SK-N-SH (cell line): ENCODE measurements around the gene CP. TPM values are rescaled to one million over a fixed set of nuclear protein-coding genes. Genes with fewer than 3 reads are reported as not detected.

Experiments used
- CTCF ChIA-PET: fragments of 300-600, 350-600 bp; formaldehyde crosslinking; extraction: SDS; loops from one replicate; lab custom pipeline; 2021; lab: Yijun Ruan, JAX
- POLR2A ChIA-PET: fragments of 350-600 bp; sonication (Branson Sonifier 250); formaldehyde crosslinking; extraction: SDS; loops from one replicate; lab custom pipeline; 2020; ENCODE audit warnings: antibody characterized with exemption, inconsistent platforms; lab: Yijun Ruan, JAX
- DNase-seq: peaks from one replicate; pipeline ENCODE4 v3.0.0; 2012
- H2AFZ ChIP-seq: fragments of 200-600 bp; sonication (generic); 2 replicates; pipeline ENCODE4 v1.8.1; 2016; ENCODE audit warnings: antibody characterized with exemption, mild to moderate bottlenecking, low read depth
- H3F3A ChIP-seq: fragments of 200-600 bp; sonication (generic); replicated peaks from 2 replicates; pipeline ENCODE3; 2016; ENCODE audit warnings: antibody characterized with exemption, mild to moderate bottlenecking; ENCODE audit not compliant: insufficient read depth
- H3K27ac ChIP-seq, 2 experiments: fragments of 200-500 bp in 1 of 2; fragments of 200-600 bp in 1 of 2; sonication (Bioruptor generic) in 1 of 2; sonication (generic), shearing (Covaris generic) in 1 of 2; 2 replicates each; pipeline versions ENCODE4 v1.5.1 to v1.6.1; 2014 to 2016; ENCODE audit warnings: low read depth in 2 of 2, inconsistent platforms in 1 of 2, low read length in 1 of 2, mild to moderate bottlenecking in 1 of 2, mixed read lengths in 1 of 2
- H3K27me3 ChIP-seq: fragments of 200-600 bp; sonication (generic), shearing (Covaris generic); 2 replicates; pipeline ENCODE4 v1.6.1; 2016; ENCODE audit warnings: mixed run types; ENCODE audit not compliant: insufficient read depth
- H3K36me3 ChIP-seq, 2 experiments: fragments of 200-500 bp in 1 of 2; fragments of 200-600 bp in 1 of 2; sonication (Bioruptor generic) in 1 of 2; sonication (generic) in 1 of 2; replicated peaks in 1 of 2; 2 replicates each; pipeline versions ENCODE3 to v1.5.1; 2014 to 2016; ENCODE audit warnings: low read length in 1 of 2, mild to moderate bottlenecking in 1 of 2; ENCODE audit not compliant: insufficient read depth in 2 of 2, control insufficient read depth in 1 of 2
- H3K4me1 ChIP-seq, 2 experiments: fragments of 200-500 bp in 1 of 2; fragments of 200-600 bp in 1 of 2; sonication (Bioruptor generic) in 1 of 2; sonication (generic), shearing (Covaris generic) in 1 of 2; 2 replicates each; pipeline versions ENCODE4 v1.5.1 to v1.6.1; 2014 to 2016; ENCODE audit warnings: low read depth in 1 of 2, low read length in 1 of 2, mixed run types in 1 of 2; ENCODE audit not compliant: insufficient read depth in 2 of 2, control insufficient read depth in 1 of 2
- H3K4me2 ChIP-seq: fragments of 200-600 bp; sonication (generic), shearing (Covaris generic); 2 replicates; pipeline ENCODE4 v1.6.1; 2017; ENCODE audit warnings: mixed run types
- H3K4me3 ChIP-seq, 2 experiments: fragments of 200-500 bp in 1 of 2; fragments of 200-600 bp in 1 of 2; sonication (Bioruptor generic) in 1 of 2; sonication (generic), shearing (Covaris generic) in 1 of 2; 2 replicates each; pipeline versions ENCODE4 v1.5.1 to v1.8.1; 2014 to 2016; ENCODE audit warnings: low read depth in 2 of 2, inconsistent platforms in 1 of 2, low read length in 1 of 2, mild to moderate bottlenecking in 1 of 2, mixed read lengths in 1 of 2, moderate library complexity in 1 of 2
- H3K79me2 ChIP-seq: fragments of 200-600 bp; sonication (generic); 2 replicates; pipeline ENCODE4 v1.8.1; 2017; ENCODE audit warnings: mild to moderate bottlenecking; ENCODE audit not compliant: insufficient read depth
- H3K9ac ChIP-seq: fragments of 200-600 bp; sonication (generic); 2 replicates; pipeline ENCODE4 v1.6.1; 2017; ENCODE audit warnings: mixed run types
- H3K9me2 ChIP-seq: fragments of 200-600 bp; sonication (generic); 2 replicates; pipeline ENCODE4 v1.6.1; 2017; ENCODE audit warnings: mixed run types
- H3K9me3 ChIP-seq: fragments of 200-600 bp; sonication (generic); 2 replicates; pipeline ENCODE4 v1.6.1; 2017; ENCODE audit warnings: mixed run types, mild to moderate bottlenecking, moderate library complexity
- H4K20me1 ChIP-seq: fragments of 200-600 bp; sonication (generic); 2 replicates; pipeline ENCODE4 v1.6.1; 2017; ENCODE audit warnings: mild to moderate bottlenecking, mixed run types; ENCODE audit not compliant: insufficient read depth
- EP300 ChIP-seq, 2 experiments: IDR thresholded peaks; 2 replicates each; pipeline versions ENCODE4 v1.4.0 to v1.6.1; 2012; ENCODE audit warnings: borderline replicate concordance in 1 of 2, low read depth in 1 of 2, low read length in 1 of 2
- FOSL2 ChIP-seq: IDR thresholded peaks from 2 replicates; pipeline ENCODE4 v1.4.0; 2012; ENCODE audit warnings: low read depth, mild to moderate bottlenecking, moderate library complexity, borderline replicate concordance
- JUND ChIP-seq: IDR thresholded peaks from 2 replicates; pipeline ENCODE4 v1.4.0; 2012
- MEF2A ChIP-seq: IDR thresholded peaks from 2 replicates; pipeline ENCODE4 v1.4.0; 2012; ENCODE audit warnings: low read depth, borderline replicate concordance
- NFIC ChIP-seq: IDR thresholded peaks from 2 replicates; pipeline ENCODE4 v1.4.0; 2012; ENCODE audit warnings: borderline replicate concordance
- RAD21 ChIP-seq: IDR thresholded peaks from 2 replicates; pipeline ENCODE4 v1.6.1; 2012; ENCODE audit warnings: mild to moderate bottlenecking, low read length
- SIN3A ChIP-seq: IDR thresholded peaks from 2 replicates; pipeline ENCODE4 v1.6.1; 2012; ENCODE audit warnings: low read depth, mild to moderate bottlenecking, low read length, moderate library complexity, borderline replicate concordance
- TCF12 ChIP-seq: IDR thresholded peaks from 2 replicates; pipeline ENCODE4 v1.4.0; 2012
- WGBS: methylation state at CpG from one replicate; pipeline ENCODE4 v1.1.6; 2017; ENCODE audit warnings: low lambda C conversion rate; 5-methylcytosine and 5-hydroxymethylcytosine counted together
- polyA plus RNA-seq, 3 experiments: library from polyadenylated mRNA; depleted of rRNA; stranded (reverse); fragments of >200 nt; gene quantifications; 2 replicates each; pipeline ENCODE4 v1.2.3, GENCODE V29; 2012
- TF ChIP-seq, protein P1 (sequence below): fragments of 200-600 bp; sonication (generic); IDR thresholded peaks from 2 replicates; pipeline ENCODE4 v1.6.1; 2017; ENCODE audit warnings: antibody characterized with exemption, mild to moderate bottlenecking, moderate library complexity
- TF ChIP-seq, protein P2 (sequence below): IDR thresholded peaks from 2 replicates; pipeline ENCODE4; 2012
- TF ChIP-seq, protein P3 (sequence below): IDR thresholded peaks from 2 replicates; pipeline ENCODE4 v1.6.1; 2012; ENCODE audit warnings: mild to moderate bottlenecking, low read depth, low read length, moderate library complexity
- TF ChIP-seq, protein P4 (sequence below): IDR thresholded peaks from 2 replicates; pipeline ENCODE4 v1.4.0; 2012; ENCODE audit warnings: low read depth

CP gene
- polyA plus RNA-seq, 1 of the 3 experiments (the other 2 are of a cell fraction) = not detected

DNA sequence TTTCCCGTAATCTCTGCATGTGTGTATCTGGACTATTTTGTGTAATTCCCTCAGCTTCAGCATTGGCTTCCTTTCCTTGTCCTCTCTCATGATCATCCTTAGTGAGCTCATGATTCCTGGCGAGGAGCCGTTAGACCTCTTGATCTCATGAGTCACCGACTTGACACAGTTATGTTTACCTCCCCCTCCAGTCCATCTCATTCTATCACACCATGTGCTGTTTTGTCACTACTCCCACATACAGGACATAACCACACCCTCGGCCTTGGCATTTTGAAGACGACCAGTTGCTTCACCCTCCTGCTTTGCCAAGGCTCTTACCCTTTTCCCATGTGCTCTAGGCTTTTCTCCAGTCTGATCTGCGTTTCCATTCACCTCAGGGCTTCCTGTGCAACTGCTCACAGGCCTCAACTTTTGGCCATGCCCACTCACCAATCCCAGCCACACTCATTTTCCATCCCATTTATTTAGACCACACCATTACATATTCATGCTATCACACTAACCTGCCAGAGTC lies 41.5 kb downstream of the CP start:
- 24% methylated on average over 7 of the region's 7 CpGs for WGBS
- POLR2A ChIA-PET = no interaction called here

DNA sequence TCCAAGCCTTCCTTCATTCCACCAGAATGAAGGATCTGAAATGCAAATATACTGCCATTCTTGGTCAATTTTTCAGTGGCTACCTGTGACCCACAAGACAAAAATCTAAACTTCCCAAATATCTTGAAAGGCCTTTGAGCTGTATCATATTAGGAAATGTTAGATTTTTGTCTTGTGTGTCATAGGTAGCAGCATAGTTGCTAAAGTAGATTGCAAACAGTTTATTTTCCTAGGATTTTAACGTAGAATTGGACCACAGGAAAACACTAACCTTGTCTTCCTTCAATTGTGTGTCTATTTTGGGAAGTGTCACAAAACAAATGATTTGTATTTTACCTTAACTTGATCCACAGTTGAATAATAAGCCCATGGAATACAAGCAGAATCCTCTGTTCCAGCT lies 42.4 kb downstream of the CP start:
- Histone ChIP-seq H3K27me3 (no peaks in the 10 kb centered on the region), H3K9me2 (no peaks in the 10 kb centered on the region), H3K27ac (peak overlapping the region in 1 of 2 experiments; percentile 63; a peak in 2 of 4 replicates), H3K4me1 (peaks cover 4 to 9% of the 10 kb centered on the region in 2 experiments; a peak in 2 of 4 replicates), H3K9ac (no peak overlapping the region), H3K4me2 (0 out of 2 replicates have a peak overlapping the region, but pooled peaks have one; percentile 10), H2AFZ (no peak overlapping the region), H3K9me3 (no peaks in the 10 kb centered on the region; the same call in 1 of the 2 replicates), H3F3A (peaks cover 7% of the 10 kb centered on the region), H3K4me3 (no peak overlapping the region)
- DNase-seq = no peak
- CTCF ChIA-PET = no interaction called here
- peak; percentile 36; the same call in 1 of the 2 replicates for TF ChIP-seq FOSL2
- TF ChIP-seq, protein P1, sequence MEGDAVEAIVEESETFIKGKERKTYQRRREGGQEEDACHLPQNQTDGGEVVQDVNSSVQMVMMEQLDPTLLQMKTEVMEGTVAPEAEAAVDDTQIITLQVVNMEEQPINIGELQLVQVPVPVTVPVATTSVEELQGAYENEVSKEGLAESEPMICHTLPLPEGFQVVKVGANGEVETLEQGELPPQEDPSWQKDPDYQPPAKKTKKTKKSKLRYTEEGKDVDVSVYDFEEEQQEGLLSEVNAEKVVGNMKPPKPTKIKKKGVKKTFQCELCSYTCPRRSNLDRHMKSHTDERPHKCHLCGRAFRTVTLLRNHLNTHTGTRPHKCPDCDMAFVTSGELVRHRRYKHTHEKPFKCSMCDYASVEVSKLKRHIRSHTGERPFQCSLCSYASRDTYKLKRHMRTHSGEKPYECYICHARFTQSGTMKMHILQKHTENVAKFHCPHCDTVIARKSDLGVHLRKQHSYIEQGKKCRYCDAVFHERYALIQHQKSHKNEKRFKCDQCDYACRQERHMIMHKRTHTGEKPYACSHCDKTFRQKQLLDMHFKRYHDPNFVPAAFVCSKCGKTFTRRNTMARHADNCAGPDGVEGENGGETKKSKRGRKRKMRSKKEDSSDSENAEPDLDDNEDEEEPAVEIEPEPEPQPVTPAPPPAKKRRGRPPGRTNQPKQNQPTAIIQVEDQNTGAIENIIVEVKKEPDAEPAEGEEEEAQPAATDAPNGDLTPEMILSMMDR = no peak
- TF ChIP-seq, all 33 proteins: peak for 1
- Histone ChIP-seq H3K36me3 (peaks cover 13 to 14% of the 10 kb centered on the region in 2 experiments), H4K20me1 (no peaks in the 10 kb centered on the region), H3K79me2 (no peaks in the 10 kb centered on the region)
- POLR2A ChIA-PET = no interaction called here
- 24% methylated on average over 1 of the region's 1 CpG for WGBS

More for the DNA sequence above, 41.5 kb downstream of the CP start:
- CTCF ChIA-PET = no interaction called here
- Histone ChIP-seq H3K4me3 (no peak overlapping the region), H4K20me1 (no peaks in the 10 kb centered on the region), H3K4me1 (peaks cover 4 to 9% of the 10 kb centered on the region in 2 experiments; a peak in 2 of 4 replicates), H3F3A (peaks cover 7% of the 10 kb centered on the region), H3K27me3 (no peaks in the 10 kb centered on the region), H3K27ac (peak overlapping the region in 1 of 2 experiments; percentile 63; a peak in 2 of 4 replicates), H3K9me3 (no peaks in the 10 kb centered on the region; the same call in 1 of the 2 replicates), H3K4me2 (no peak overlapping the region), H3K79me2 (no peaks in the 10 kb centered on the region), H3K9ac (no peak overlapping the region), H3K9me2 (no peaks in the 10 kb centered on the region), H3K36me3 (peaks cover 9 to 10% of the 10 kb centered on the region in 2 experiments), H2AFZ (no peak overlapping the region)
- TF ChIP-seq JUND (peak; percentile 80), MEF2A (no peak), SIN3A (peak; percentile 52; the same call in 1 of the 2 replicates), EP300 (IDR thresholded peaks at IDR 0.05; ENCODE audit: borderline replicate concordance in 1 of 2, low read depth in 1 of 2, low read length in 1 of 2) (peak in 1 of 2 experiments; percentile 44; a peak in 1 of 4 replicates), FOSL2 (peak; percentile 86), NFIC (peak; percentile 86), RAD21 (no peak), TCF12 (peak; percentile 71)
- TF ChIP-seq, protein P2, sequence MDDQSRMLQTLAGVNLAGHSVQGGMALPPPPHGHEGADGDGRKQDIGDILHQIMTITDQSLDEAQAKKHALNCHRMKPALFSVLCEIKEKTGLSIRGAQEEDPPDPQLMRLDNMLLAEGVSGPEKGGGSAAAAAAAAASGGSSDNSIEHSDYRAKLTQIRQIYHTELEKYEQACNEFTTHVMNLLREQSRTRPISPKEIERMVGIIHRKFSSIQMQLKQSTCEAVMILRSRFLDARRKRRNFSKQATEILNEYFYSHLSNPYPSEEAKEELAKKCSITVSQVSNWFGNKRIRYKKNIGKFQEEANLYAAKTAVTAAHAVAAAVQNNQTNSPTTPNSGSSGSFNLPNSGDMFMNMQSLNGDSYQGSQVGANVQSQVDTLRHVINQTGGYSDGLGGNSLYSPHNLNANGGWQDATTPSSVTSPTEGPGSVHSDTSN = peak; percentile 55; the same call in 1 of the 2 replicates
- TF ChIP-seq, protein P3, sequence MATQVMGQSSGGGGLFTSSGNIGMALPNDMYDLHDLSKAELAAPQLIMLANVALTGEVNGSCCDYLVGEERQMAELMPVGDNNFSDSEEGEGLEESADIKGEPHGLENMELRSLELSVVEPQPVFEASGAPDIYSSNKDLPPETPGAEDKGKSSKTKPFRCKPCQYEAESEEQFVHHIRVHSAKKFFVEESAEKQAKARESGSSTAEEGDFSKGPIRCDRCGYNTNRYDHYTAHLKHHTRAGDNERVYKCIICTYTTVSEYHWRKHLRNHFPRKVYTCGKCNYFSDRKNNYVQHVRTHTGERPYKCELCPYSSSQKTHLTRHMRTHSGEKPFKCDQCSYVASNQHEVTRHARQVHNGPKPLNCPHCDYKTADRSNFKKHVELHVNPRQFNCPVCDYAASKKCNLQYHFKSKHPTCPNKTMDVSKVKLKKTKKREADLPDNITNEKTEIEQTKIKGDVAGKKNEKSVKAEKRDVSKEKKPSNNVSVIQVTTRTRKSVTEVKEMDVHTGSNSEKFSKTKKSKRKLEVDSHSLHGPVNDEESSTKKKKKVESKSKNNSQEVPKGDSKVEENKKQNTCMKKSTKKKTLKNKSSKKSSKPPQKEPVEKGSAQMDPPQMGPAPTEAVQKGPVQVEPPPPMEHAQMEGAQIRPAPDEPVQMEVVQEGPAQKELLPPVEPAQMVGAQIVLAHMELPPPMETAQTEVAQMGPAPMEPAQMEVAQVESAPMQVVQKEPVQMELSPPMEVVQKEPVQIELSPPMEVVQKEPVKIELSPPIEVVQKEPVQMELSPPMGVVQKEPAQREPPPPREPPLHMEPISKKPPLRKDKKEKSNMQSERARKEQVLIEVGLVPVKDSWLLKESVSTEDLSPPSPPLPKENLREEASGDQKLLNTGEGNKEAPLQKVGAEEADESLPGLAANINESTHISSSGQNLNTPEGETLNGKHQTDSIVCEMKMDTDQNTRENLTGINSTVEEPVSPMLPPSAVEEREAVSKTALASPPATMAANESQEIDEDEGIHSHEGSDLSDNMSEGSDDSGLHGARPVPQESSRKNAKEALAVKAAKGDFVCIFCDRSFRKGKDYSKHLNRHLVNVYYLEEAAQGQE = no peak
- TF ChIP-seq, protein P4, sequence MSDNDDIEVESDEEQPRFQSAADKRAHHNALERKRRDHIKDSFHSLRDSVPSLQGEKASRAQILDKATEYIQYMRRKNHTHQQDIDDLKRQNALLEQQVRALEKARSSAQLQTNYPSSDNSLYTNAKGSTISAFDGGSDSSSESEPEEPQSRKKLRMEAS = peak; percentile 94
- no peak for DNase-seq
